Endothelial cell of umbilical vein (primary cell): ENCODE measurements around the gene RAP1GDS1. TPM values are rescaled to one million over a fixed set of nuclear protein-coding genes. Genes with fewer than 3 reads are reported as not detected.

Source experiments
- BruUV-seq: library from RNA; stranded (reverse); fragments of 400-500 nt; replicated peaks from 2 replicates; lab custom pipeline; 2021; lab: Mats Ljungman, UMichigan
- CTCF ChIA-PET: fragments of 300-600, 350-600 bp; sonication (Branson Sonifier 250); formaldehyde crosslinking; loops from one replicate; lab custom pipeline; 2021; ENCODE audit warnings: antibody characterized with exemption, inconsistent platforms; lab: Charles Lee
- POLR2A ChIA-PET: fragments of 300-600, 350-600 bp; sonication (Branson Sonifier 250); formaldehyde crosslinking; loops from one replicate; lab custom pipeline; 2021; ENCODE audit warnings: antibody characterized with exemption, inconsistent platforms; lab: Charles Lee
- DNase-seq: peaks from one replicate; pipeline ENCODE4 v3.0.0-alpha.2; 2011; ENCODE audit warnings: low read depth, low spot score
- FAIRE-seq: peaks from 2 replicates; lab custom pipeline; 2011; peaks lifted over from hg19 to GRCh38; lab: Jason Lieb, UNC
- H2AFZ ChIP-seq: 2 replicates; pipeline ENCODE4 v1.6.0; 2012; ENCODE audit warnings: low read depth, low read length, control low read depth, inconsistent platforms
- H3K27ac ChIP-seq: 2 replicates; pipeline ENCODE4 v1.5.1; 2011; ENCODE audit warnings: low read depth, mild to moderate bottlenecking, control low read depth, low read length, moderate library complexity; ENCODE audit not compliant: insufficient read depth
- H3K27me3 ChIP-seq, 2 experiments: 2 replicates each; pipeline versions ENCODE4 v1.6.0 to v1.6.1; 2011; ENCODE audit warnings: low read length in 2 of 2, mixed read lengths in 1 of 2; ENCODE audit not compliant: control insufficient read depth in 2 of 2, insufficient read depth in 2 of 2
- H3K36me3 ChIP-seq, 2 experiments: 2 replicates in 1 of 2; 3 replicates in 1 of 2; pipeline ENCODE4 v1.5.1; 2011; ENCODE audit warnings: low read length in 2 of 2, mild to moderate bottlenecking in 1 of 2, moderate library complexity in 1 of 2; ENCODE audit not compliant: control insufficient read depth in 2 of 2, insufficient read depth in 2 of 2; ENCODE audit errors: extremely low read depth in 1 of 2
- H3K4me1 ChIP-seq: 3 replicates; pipeline ENCODE4 v1.5.1; 2011; ENCODE audit warnings: mild to moderate bottlenecking, low read length; ENCODE audit not compliant: control insufficient read depth, insufficient read depth; ENCODE audit errors: extremely low read depth
- H3K4me2 ChIP-seq: 2 replicates; pipeline ENCODE4 v1.6.1; 2011; ENCODE audit warnings: low read length, control low read depth, mixed read lengths; ENCODE audit not compliant: insufficient read depth
- H3K4me3 ChIP-seq, 3 experiments: fragments of 200-600 bp in 1 of 3; sonication (generic), shearing (Covaris generic) in 1 of 3; replicated peaks in 1 of 3; 2 replicates each; pipeline ENCODE4 v1.5.1; 2011 to 2016; ENCODE audit warnings: control low read depth in 3 of 3, low read length in 3 of 3, mild to moderate bottlenecking in 2 of 3, inconsistent platforms in 1 of 3, low read depth in 1 of 3, moderate library complexity in 1 of 3; ENCODE audit not compliant: insufficient read depth in 1 of 3
- H3K79me2 ChIP-seq: 2 replicates; pipeline ENCODE4 v1.6.0; 2012; ENCODE audit warnings: low read length, inconsistent platforms; ENCODE audit not compliant: control insufficient read depth, insufficient read depth
- H3K9ac ChIP-seq: replicated peaks from 2 replicates; pipeline ENCODE3; 2011; ENCODE audit warnings: low read length, control low read depth; ENCODE audit not compliant: insufficient read depth; ENCODE audit errors: extremely low read depth
- H3K9me1 ChIP-seq: replicated peaks from 3 replicates; pipeline ENCODE4 v1.6.0; 2011; ENCODE audit warnings: mild to moderate bottlenecking, low read length; ENCODE audit not compliant: control insufficient read depth, insufficient read depth; ENCODE audit errors: extremely low read depth
- H3K9me3 ChIP-seq: replicated peaks from 2 replicates; pipeline ENCODE4 v1.5.1; 2012; ENCODE audit warnings: low read length, inconsistent platforms; ENCODE audit not compliant: control insufficient read depth, insufficient read depth
- H4K20me1 ChIP-seq: replicated peaks from 2 replicates; pipeline ENCODE3; 2011; ENCODE audit warnings: mild to moderate bottlenecking, low read length; ENCODE audit not compliant: control insufficient read depth, insufficient read depth; ENCODE audit errors: extremely low read depth
- CTCF ChIP-seq, 2 donors: IDR thresholded peaks; 1 replicate in 1 of 2; 2 replicates in 1 of 2; pipeline ENCODE4 v1.5.1; 2011; ENCODE audit warnings: low read length in 2 of 2, mild to moderate bottlenecking in 2 of 2, moderate library complexity in 2 of 2, control low read depth in 1 of 2, inconsistent platforms in 1 of 2, low read depth in 1 of 2; ENCODE audit not compliant: insufficient read depth in 1 of 2; ENCODE audit errors: extremely low read depth in 1 of 2
- EZH2 ChIP-seq: IDR thresholded peaks from 2 replicates; pipeline ENCODE4 v1.6.1; 2012; ENCODE audit warnings: borderline replicate concordance, low read depth, mild to moderate bottlenecking, moderate library complexity, low read length, inconsistent platforms; ENCODE audit not compliant: severe bottlenecking
- FOS ChIP-seq: IDR thresholded peaks from 2 replicates; pipeline ENCODE4 v1.6.1; 2011; ENCODE audit warnings: mild to moderate bottlenecking, low read length, moderate library complexity, borderline replicate concordance; ENCODE audit not compliant: insufficient read depth
- GATA2 ChIP-seq: IDR thresholded peaks from 2 replicates; pipeline ENCODE4 v1.7.0; 2011; ENCODE audit warnings: low read depth, mild to moderate bottlenecking, moderate library complexity, mixed read lengths, low read length; ENCODE audit not compliant: insufficient read length, insufficient read depth
- JUN ChIP-seq: IDR thresholded peaks from 2 replicates; pipeline ENCODE4 v1.6.1; 2011; ENCODE audit warnings: borderline replicate concordance, low read depth; ENCODE audit not compliant: insufficient read length, insufficient read depth
- MAX ChIP-seq: IDR thresholded peaks from 2 replicates; pipeline ENCODE4 v1.6.1; 2011; ENCODE audit not compliant: insufficient read depth, insufficient read length
- MYC ChIP-seq: IDR thresholded peaks from one replicate; pipeline ENCODE4 v1.6.1; 2011; ENCODE audit warnings: mild to moderate bottlenecking, low read depth, low read length
- POLR2A ChIP-seq: IDR thresholded peaks from 2 replicates; pipeline ENCODE4 v1.6.1; 2012; ENCODE audit warnings: low read depth, mild to moderate bottlenecking, control low read depth, low read length
- POLR2AphosphoS5 ChIP-seq: IDR thresholded peaks from 2 replicates; pipeline ENCODE4 v1.6.1; 2012; ENCODE audit warnings: low read depth, mild to moderate bottlenecking, control low read depth, low read length, moderate library complexity; ENCODE audit not compliant: insufficient read depth
- dilution Hi-C: fragments of 300-500 bp; cut with MboI; formaldehyde crosslinking; loops from one replicate; pipeline ENCODE4 v1.15.0; 2019; ENCODE audit warnings: low sequenced_read_pairs; ENCODE audit not compliant: extremely low pct_ligation_motif_present
- intact Hi-C: fragments of 100-400 bp; cut with micrococcal nuclease; formaldehyde crosslinking; loops from one replicate; pipeline ENCODE4 v1.10.0; 2022
- polyA plus RNA-seq, 4 experiments: library from polyadenylated mRNA; depleted of rRNA in 3 of 4; stranded (reverse) in 3 of 4; unstranded in 1 of 4; fragments of >200 nt; gene quantifications; 2 replicates each; pipeline versions ENCODE4 v1.2.1 to v1.2.3, GENCODE V29; 2011 to 2012; ENCODE audit warnings: missing spikeins in 1 of 4
- total RNA-seq: library from RNA; stranded (reverse); gene quantifications from 2 replicates; pipeline ENCODE4 v1.2.3, GENCODE V29; 2021

Gene RAP1GDS1
- total and polyA plus RNA-seq, 2 donors (not counting 3 experiments of a cell fraction or from before 2014, with no cell fraction given): 17.6 to 52.8 TPM

GRCh38 chr4:98242063-98242462, 19.1 kb upstream of the RAP1GDS1 start:
- ChIA-PET POLR2A (no interaction called here), CTCF (no interaction called here)
- H3K4me1 ChIP-seq: no peaks in the 10 kb centered on the region
- no peaks in the 10 kb centered on the region for H3K36me3 ChIP-seq
- no peaks in the 10 kb centered on the region for H3K9me3 ChIP-seq
- H3K79me2 ChIP-seq: no peaks in the 10 kb centered on the region
- H3K27me3 ChIP-seq: peaks cover 0 to 9% of the 10 kb centered on the region in 2 experiments
- H2AFZ ChIP-seq: no peak overlapping the region
- H3K4me3 ChIP-seq: no peak overlapping the region
- no peak for DNase-seq
- H4K20me1 ChIP-seq: no peaks in the 10 kb centered on the region
- intact Hi-C loops (no loop called here), dilution Hi-C loops (no loop called here)
- no peaks in the 10 kb centered on the region for H3K9me1 ChIP-seq
- TF ChIP-seq CTCF (IDR thresholded peaks at IDR 0.05; ENCODE audit: extremely low read depth in 1 of 2, insufficient read depth in 1 of 2, low read depth in 1 of 2, low read length in 2 of 2): no peak
- no TSS peak for BruUV-seq
- no peak overlapping the region for H3K9ac ChIP-seq
- no peak for FAIRE-seq
- H3K27ac ChIP-seq: no peak overlapping the region
- no peak overlapping the region for H3K4me2 ChIP-seq

- CTCF ChIA-PET: no interaction called here
- H3K4me1 ChIP-seq: no peaks in the 10 kb centered on the region
- H3K4me2 ChIP-seq: no peak overlapping the region
- no peak overlapping the region for H3K27ac ChIP-seq
- intact Hi-C loops (no loop called here), dilution Hi-C loops (no loop called here)
- no peaks in the 10 kb centered on the region for H4K20me1 ChIP-seq
- no peaks in the 10 kb centered on the region for H3K9me1 ChIP-seq
- TF ChIP-seq GATA2: no peak
- TF ChIP-seq JUN: no peak
- TF ChIP-seq MAX: no peak
- no peak for TF ChIP-seq EZH2
- no peak for TF ChIP-seq FOS
- TF ChIP-seq POLR2AphosphoS5: no peak
- TF ChIP-seq MYC: no peak
- no peak for TF ChIP-seq CTCF (IDR thresholded peaks at IDR 0.05; ENCODE audit: extremely low read depth in 1 of 2, insufficient read depth in 1 of 2, low read depth in 1 of 2, low read length in 2 of 2)
- TF ChIP-seq POLR2A: no peak
- no TSS peak for BruUV-seq
- H3K36me3 ChIP-seq: no peaks in the 10 kb centered on the region
- no peak for FAIRE-seq
- POLR2A ChIA-PET: no interaction called here
- H3K9ac ChIP-seq: no peak overlapping the region
- H2AFZ ChIP-seq: no peak overlapping the region
- H3K9me3 ChIP-seq: no peaks in the 10 kb centered on the region
- H3K4me3 ChIP-seq: no peak overlapping the region
- peaks cover 0 to 7% of the 10 kb centered on the region in 2 experiments for H3K27me3 ChIP-seq
- no peaks in the 10 kb centered on the region for H3K79me2 ChIP-seq
- DNase-seq: no peak
Measured at GRCh38 chr4:98242538-98242937, 18.6 kb upstream of the RAP1GDS1 start.
